ENCODE data around the gene IFITM2. TPM values are rescaled to one million over a fixed set of nuclear protein-coding genes. Genes with fewer than 3 reads are reported as not detected.

Gene IFITM2
- total and polyA plus RNA-seq, 2 donors (not counting 1 experiment from before 2014, with no cell fraction given) = 72.1 to 451 TPM

- WGBS (ENCODE audit: insufficient coverage) = 89% methylated on average over 29 of the region's 30 CpGs
These were observed 18.4 kb downstream of the IFITM2 start for GRCh38 chr11:325796-326591.

More at GRCh38 chr11:325796-326591, 18.4 kb downstream of the IFITM2 start:
- H3K9ac ChIP-seq (ENCODE audit: low read length) = peak overlapping the region; percentile 57
- no peaks in the 10 kb centered on the region for H3K36me3 ChIP-seq (replicated peaks in 1 of 2; ENCODE audit: control extremely low read depth in 1 of 2, control insufficient read depth in 1 of 2, extremely low read depth in 1 of 2, insufficient read depth in 2 of 2, low read length in 1 of 2)
- no peak for DNase-seq
- ChIA-PET POLR2A (interaction anchor here (1.0 to 1.5 kb wide), 3 partner anchors 23 to 57 kb away, joined by 3 to 8 read pairs (median 3); no protein-coding TSS in a partner anchor), CTCF (interaction anchor here (1.0 to 2.3 kb wide), 5 partner anchors 14 to 75 kb away, joined by 3 to 10 read pairs (median 6); no protein-coding TSS in a partner anchor)
- Mint-ChIP-seq H3K4me3 (peak overlapping the region; percentile 66), H3K9me3 (ENCODE audit: insufficient read depth) (no peaks in the 10 kb centered on the region), H3K4me1 (peaks cover 49% of the 10 kb centered on the region), H3K27ac (peak overlapping the region; percentile 95), H3K27me3 (no peaks in the 10 kb centered on the region)
- H3K4me2 ChIP-seq (replicated peaks; ENCODE audit: low read depth, low read length, poor library complexity, severe bottlenecking) = peak overlapping the region; percentile 81
- ATAC-seq (ENCODE audit: low read depth) = no peak
- peak overlapping the region in 3 of 5 experiments; percentile 21 to 34 (median 26) for H3K4me3 ChIP-seq (ENCODE audit: control extremely low read depth in 1 of 5, extremely low read depth in 1 of 5, insufficient read depth in 1 of 5, low read depth in 2 of 5, low read length in 4 of 5)
- H2AFZ ChIP-seq (ENCODE audit: insufficient read depth, low read depth, low read length, poor library complexity, severe bottlenecking) = peak overlapping the region; percentile 82
- H3K27ac ChIP-seq (ENCODE audit: low read length in 2 of 2) = peak overlapping the region; percentile 95 to 96
- peaks cover 0 to 7% (median 0%) of the 10 kb centered on the region in 3 donors for H3K9me3 ChIP-seq (ENCODE audit: control extremely low read depth in 1 of 3, control insufficient read depth in 2 of 3, insufficient read depth in 1 of 3, low read length in 2 of 3)
- TF ChIP-seq EZH2 (IDR thresholded peaks at IDR 0.05; ENCODE audit: borderline replicate concordance, insufficient read depth, low read depth, low read length, poor library complexity, severe bottlenecking) (no peak), CTCF (IDR thresholded peaks at IDR 0.05) (no peak)
- peaks cover 29 to 47% of the 10 kb centered on the region in 2 donors for H3K4me1 ChIP-seq (ENCODE audit: control insufficient read depth in 2 of 2, insufficient read depth in 2 of 2, low read length in 2 of 2)
- H3K27me3 ChIP-seq (replicated peaks in 1 of 4; ENCODE audit: control extremely low read depth in 1 of 4, control insufficient read depth in 3 of 4, insufficient read depth in 4 of 4, low read length in 3 of 4) = no peaks in the 10 kb centered on the region
- H3K79me2 ChIP-seq (ENCODE audit: control insufficient read depth, insufficient read depth, low read length) = no peaks in the 10 kb centered on the region
- intact Hi-C loops (cut with micrococcal nuclease) = no loop called here
- H4K20me1 ChIP-seq (ENCODE audit: control insufficient read depth, insufficient read depth, low read length, poor library complexity, severe bottlenecking) = no peaks in the 10 kb centered on the region

Data from B cell (primary cell).